SK-N-DZ (cell line): ENCODE measurements around the gene CALML3.

Experiments used
- DNase-seq: peaks from one replicate; pipeline ENCODE4 v3.0.0-alpha.2; 2015; ENCODE audit warnings: low spot score

The CALML3 gene

DNA sequence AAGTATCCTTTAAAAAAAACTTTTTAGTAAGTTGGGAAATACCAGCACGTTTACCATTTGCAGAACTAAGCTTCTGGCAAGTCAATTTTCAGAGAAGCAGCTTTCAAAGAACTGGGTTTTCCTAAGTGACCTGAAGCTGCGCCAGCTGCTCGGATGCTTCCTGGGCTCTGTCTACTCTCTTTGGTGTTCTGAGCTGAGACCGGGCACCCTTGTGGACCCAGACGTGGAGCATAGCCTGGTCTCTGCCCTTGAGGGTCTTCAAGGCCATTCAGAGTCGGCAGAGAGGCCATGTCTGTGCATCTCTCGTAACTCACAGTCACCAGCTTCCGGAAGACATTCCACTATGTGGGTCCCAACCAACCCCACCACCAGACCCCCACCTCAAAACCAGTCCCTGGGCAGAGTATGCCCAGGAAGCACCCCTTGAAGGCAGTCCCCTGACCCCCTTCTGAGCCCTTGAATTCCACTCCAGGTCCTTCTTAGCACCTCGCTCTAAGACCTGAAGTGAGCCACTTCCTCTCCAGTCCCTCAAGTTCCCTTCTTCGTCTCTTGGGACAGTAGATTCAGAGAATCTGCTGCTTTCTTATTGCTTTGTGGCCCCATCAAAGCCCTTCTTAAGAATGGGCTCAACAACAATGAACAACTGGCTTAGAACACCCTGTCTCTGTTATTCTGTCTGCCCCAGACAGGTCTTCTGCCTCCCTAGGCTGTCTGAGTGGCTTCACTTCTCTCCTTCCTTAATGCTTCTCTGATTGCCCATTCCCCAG is 33.9 kb upstream of the CALML3 start:
- DNase-seq: no peak

DNA sequence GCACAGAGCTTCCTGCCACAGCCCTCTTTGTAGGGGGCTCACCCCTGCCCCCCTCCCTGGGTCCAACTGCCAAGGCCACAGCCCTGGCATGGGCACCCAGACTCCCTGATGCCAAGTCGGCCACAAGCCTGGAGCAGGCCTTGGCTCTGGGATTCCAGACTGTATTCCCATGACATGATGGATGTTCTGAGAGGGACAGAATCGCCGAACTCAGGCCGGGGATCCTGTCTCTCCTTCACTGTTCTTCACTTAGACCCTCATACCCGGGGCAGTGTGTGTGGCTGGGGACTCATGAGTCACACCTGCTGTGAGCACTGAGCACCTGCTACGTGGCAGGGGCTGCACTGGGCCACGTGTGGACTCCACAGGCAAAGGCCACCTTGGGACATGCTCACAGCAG is 33.3 kb upstream of the CALML3 start:
- DNase-seq: no peak

DNA sequence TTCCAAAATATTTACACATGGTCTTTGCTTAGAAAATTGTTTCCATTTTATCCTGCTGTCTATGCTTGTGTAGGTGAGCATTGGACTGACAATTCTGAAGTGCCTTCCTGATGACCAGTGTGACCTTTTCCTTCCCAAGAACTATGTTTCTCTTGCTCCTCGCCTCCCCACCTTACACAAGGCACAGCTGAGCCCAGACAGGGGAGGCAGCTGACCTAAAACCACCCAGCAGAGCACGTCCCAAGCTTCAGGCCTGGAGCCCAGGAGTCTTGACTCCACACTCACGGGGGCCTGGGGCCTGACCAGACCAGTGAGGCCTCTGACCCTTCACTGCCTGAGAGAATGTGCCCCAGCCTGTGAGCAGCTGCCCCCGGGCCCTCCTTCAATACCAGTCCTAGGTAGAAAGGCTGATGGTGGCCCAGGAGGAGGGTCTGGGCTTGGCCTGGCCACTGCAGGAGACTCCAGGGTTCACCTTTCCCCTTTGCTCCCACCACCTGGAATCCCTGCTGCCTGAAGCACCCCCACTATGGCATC is 32.4 kb upstream of the CALML3 start:
- DNase-seq: no peak

DNA sequence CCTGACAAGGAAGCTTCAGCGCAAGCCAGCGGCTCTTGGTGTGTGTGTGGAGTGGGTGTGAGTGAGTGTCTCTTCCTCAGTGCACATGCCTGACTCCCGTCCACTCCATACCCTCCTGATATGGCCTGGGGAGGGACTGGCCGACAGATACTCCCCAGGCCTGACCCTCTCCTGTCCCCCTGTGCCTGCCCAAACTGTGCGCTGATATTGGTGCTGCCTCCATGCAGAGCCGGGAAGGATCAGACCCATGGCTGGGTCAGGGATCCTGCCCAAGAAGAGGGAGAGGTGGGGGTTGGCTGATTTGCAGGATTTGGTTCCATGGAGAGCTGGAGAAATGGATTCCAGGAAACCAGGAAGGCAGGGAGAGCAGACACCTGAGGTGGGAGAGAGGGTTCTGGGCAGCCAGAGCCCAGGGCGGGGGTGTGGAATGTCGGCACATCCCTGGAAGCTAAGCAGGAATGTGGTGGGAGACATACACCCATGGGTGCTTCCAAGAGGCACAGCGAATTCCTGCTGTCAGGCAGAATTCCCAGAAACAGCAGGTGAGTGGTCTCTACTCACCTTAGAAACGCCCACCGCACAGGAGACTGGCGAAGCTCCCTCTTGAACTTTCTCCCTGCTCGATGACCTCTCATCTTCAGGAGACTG is 31.7 kb upstream of the CALML3 start:
- DNase-seq: no peak

DNA sequence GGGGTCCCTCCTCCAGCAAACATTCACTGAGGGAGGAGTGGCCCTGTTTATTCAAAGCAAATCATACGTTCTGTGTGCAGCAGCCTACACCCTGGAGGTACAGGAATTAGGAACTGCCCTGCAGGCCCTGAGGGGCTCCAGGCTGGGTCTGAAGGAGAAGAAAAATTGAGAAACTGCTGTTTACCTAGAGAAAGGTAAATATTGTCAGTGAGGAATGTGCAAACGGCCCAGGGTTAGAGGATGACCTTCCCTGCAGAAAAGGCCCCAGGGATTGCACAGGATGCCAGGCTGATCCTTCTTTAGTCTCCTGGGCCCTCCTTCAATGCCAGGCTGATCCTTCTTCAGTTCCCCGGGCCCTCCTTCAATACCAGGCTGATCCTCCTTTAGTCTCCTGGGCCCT is 31.1 kb upstream of the CALML3 start:
- no peak for DNase-seq

DNA sequence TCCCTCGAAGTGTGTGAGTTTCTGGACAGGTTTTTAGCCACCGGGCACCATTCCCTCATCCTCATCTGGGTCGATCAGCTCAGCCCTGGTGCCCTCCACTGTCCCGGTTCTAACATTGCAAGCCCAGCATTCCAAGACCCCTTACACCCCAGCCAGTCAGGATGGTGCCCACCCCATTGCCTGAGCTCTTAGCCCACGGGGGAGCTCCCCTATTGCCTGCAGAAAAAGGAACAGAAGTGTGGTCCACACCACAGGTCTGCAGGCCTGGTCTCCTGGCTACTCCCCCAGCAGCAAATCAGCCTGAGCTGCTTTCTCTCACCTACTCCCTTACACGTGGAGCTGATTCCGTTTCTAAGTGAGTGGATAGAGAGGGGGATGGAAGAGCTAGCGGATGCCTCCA is 30.1 kb upstream of the CALML3 start:
- no peak for DNase-seq

DNA sequence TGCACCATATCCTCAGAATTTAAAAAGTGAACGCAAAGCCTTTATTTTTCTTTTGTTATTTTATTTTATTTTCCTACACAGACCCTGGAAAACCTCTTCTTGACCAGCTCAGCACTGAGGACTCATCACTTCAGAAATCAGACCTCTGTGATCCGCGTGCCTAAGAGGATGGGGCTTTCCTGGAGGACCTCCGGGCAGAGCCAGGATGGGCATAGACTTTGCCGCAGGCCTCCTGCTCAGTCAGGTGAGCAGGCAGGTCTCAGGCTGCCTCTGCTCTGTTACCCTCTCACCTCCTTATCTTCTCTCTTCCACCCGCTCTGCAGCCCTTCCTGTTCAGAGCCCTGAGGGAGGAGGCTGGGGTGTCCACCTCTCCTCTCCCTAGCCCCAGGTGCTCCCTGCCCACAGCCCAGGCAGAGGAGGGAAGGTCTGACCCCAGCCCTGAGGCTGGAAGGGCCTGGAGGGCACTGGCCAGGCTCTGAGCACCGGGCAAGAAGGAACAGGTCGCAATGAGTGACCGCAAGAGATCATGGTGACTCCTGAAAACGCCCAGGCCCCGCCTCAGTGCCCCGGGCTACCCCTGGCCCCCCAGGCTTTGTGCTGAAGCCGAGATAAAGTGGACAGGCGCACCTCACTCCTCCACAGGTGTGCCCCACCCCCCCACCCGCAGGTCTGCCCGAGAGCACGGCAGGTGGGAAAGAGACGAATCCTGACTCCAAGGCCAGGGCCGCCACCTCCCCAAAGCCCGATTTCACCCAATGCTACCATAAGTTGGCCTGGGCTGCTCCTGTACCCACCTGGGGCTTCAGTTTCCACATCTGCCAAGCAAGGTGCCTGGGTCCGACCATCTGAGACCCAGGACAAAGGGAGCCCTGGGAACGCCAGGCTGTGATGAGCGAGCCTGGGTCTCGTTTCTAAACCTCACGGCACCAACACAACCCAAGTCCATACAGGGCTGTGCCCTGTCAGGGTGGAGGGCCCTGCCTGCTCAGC is 28.2 kb upstream of the CALML3 start:
- DNase-seq: no peak

DNA sequence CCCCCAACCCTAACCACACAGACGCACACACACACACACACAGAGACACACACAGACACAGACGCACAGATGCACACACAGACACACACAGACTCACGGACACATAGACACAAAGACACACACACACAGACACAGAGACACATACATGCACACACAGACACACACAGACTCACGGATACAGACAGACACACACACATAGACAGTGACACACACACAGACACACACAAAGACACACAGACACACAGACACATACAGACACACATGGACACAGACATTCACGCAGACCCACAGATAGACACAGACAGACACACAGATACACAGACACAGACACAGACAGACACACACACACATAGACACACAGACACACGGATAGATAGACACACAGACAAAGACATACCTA is 27.5 kb upstream of the CALML3 start:
- no peak for DNase-seq

DNA sequence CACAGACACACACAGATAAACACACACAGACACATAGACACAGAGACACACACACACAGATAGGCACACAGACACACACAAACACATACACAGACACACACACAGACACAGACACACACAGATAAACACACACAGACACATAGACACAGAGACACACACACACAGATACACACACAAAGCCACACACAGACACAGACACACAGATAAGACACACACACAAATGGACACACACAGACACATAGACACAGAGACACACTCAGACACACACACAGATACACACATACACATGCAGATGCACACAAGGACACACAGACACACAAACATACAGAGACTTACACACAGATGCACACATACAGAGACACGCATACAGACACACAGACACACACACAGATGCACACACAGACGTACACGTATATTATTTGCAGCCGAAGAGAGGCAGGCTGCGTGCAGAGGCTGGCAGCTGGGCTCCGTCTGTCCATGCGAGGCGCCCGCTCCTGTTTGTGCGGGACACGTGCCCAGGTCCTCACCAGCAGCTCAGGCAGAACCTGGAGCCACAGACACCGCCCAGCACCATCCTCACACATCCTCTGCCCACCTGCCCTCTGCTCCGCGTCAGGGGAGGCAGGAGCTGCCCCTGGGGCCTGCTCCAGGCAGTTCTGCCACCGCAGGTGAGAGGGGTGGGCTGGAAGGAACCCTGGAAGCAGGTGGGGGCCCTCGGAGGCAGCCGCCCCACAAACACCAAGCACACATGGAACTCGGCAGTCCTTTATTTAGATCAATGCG is 26.6 kb upstream of the CALML3 start:
- no peak for DNase-seq

DNA sequence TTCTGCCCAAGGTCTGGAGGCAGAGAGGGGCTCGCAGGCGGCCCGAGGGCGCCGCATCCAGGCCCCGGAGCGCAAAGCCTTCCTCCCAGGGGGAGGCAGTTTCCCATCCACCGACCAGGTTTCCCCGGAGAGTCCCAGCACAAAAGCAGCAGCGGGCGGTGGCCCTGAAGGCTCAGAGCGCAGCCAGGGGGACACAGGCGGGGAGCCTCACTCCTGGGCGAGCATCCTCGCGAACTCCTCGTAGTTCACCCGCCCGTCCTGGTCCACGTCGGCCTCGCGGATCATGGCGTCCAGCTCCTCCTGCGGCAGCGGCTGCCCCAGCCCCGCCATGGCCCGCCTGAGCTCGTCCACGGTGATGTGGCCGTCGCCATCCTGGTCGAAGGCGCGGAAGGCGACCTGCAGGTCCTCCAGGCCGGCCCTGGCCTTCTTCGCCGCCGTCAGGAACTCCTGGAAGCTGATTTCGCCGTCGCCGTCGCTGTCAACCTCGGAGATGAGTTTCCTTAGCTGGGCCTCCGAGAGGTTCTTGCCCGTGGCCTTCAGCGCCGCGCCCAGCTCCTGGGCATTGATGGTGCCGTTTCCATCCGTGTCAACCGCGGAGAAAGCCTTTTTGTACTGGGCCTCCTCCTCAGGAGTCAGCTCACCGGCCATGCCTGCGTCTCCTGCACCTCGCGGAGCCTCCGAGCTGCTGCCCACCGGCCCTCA is 25.8 kb upstream of the CALML3 start:
- no peak for DNase-seq

DNA sequence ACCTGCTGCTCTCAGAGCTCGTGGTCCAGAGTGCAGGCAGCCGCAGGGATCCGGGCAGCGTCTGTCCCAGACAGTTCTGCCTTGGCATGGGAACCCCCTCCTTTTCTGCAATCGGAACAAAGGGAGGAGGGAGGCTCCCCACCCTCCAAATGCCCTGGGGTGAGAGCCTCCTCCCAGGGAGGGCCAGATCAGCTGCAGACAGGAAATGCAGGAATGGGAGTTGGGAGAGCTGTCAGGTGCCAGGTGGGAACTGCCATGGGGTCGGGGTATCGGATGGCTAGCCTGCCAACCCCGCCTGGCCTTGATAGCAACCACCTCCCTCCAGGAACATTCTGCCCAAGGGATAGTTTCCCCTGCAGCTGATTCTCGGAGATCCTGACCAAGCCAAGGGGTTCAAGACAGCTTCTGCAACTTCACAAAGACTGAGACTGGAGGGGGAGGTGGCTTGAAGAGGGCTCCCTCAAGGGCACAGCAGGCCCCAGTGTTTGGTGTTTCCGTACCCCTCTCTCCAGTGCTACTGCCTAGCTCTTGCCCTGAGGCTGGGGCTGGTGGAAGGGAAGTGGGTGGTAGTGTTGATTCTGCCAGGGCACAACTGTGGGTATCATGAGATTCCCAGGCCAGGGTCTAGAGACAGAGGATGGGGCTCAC is 25.1 kb upstream of the CALML3 start, which contains the start of gene CALML5:
TSS of gene CALML5 (minus strand) at position 78 of the 648 bp plus-strand sequence. CDS start 132 bp downstream, outside the sequence.
- DNase-seq: no peak

DNA sequence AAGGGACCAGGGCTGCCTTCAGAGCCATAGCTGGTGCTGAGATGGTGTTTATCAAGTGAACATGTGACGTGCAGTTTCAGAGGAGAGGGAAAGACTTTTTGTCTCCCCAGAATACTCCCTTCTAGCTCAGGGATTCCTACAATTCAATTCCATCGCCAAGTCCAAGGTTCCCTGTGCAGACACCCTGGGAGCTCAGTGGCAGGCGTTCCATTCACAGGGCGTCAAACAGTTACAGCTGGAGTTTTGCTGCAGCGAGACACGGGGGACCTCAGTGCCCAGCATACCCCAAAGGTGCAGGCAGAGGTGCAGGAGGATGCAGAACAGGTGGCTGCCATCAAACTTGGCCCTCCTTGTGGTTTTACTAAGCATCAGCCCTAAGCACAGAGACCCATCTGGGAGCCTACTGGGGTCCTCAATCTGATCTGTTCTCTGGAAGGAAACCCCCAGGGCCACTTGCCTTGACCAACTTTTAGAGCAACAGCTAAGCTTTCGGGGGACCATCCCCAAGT is 24.5 kb upstream of the CALML3 start:
- no peak for DNase-seq

DNA sequence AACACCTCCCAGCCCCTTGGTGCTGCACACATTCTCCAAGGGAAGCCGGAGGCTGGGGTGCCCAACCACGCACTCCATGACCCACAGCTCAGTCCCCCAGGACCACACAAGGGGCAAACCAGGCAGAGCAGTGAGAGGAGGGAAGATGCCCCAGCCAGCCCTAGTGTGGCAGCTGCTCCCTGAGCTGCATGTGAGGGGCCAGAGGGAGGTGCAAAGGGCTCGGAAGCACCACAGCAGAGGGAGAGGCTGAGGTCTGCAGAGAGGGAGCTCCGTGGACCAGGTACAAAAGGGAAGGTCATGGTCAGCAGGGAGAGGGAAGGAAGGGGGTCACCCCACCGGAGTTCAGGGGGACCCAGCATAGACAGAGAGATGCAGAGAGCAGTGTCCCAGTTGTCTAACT is 23.9 kb upstream of the CALML3 start:
- no peak for DNase-seq

DNA sequence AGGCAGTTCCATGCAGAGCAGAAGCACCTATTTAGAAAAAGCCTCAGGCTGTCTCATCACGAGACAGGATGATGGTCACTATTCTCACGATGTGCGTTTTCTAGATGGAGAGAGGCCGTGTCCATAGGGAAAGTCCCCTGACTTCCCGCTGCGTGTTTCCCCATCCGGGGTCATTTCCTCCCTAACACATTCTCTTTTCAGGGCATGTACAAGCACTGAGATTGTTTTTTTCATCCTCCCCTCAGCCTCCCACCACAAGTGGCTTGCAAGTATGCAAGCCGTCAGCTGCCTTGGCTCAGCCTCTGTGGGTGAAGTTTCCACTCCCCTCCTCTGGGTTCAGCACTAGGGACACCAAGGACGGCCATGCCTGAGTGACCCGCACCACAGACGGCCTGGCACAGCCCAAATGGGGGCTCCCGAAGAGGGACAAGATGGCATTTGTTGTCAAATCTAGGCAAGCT is 22.7 kb upstream of the CALML3 start:
- no peak for DNase-seq

DNA sequence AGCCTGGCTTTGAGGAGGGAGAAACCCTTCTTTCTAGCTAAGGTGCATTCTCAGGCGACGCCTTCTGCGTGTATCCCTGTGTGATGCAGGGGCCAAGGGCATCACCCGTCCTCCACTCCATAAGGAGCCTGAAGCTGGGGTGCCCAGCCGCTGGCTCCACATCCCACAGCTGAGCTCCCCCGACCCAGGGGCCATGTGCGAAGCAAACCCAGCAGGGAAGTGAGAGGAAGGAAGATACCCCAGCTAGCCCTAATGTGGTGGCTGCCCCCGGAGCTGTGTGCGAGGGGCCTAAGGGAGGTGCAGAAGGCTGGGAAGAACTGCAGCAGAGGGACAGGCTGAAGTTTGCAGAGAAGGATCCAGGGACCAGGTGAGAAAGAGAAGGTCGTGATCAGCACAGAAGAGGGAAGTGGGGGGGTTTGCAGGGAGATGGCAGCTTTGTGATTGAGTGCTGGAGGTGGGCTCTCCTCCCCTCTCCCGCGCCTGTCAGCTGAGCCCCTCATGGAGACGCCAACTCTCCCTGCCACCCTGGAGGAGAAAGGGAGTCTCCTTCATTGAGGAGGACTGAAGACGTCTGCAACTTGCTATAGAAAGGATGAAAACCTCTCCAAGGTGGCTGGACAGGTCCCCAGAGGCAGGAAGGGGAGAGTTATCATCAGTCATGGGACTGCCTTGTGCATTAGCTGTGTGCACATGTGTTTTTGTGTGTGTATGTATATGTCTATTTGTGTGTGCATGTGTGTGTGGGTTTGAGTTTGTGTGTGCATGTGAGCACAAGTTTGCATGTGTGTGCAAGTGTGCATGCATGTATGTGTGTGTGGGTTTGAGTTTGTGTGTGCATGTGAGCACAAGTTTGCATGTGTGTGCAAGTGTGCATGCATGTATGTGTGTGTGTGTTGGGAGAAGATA is 21.9 kb upstream of the CALML3 start:
- DNase-seq: no peak

DNA sequence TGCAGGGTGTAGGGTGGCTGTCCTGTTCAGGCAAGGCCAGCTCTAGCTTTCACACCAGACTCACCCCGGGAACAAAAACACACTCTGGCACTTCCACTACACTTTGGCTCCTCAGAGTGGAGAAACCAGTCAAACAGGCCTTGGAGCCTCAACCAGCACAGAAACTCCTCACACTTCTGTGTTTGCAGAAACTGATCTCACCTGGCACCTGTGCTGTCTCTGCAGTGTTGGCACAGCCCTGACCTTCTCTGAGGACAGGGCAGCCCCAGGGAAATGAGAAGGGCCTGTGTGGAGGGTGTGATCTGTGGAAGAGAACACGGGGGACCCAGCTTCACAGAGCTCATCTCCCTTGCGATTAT is 21.3 kb upstream of the CALML3 start:
- no peak for DNase-seq

DNA sequence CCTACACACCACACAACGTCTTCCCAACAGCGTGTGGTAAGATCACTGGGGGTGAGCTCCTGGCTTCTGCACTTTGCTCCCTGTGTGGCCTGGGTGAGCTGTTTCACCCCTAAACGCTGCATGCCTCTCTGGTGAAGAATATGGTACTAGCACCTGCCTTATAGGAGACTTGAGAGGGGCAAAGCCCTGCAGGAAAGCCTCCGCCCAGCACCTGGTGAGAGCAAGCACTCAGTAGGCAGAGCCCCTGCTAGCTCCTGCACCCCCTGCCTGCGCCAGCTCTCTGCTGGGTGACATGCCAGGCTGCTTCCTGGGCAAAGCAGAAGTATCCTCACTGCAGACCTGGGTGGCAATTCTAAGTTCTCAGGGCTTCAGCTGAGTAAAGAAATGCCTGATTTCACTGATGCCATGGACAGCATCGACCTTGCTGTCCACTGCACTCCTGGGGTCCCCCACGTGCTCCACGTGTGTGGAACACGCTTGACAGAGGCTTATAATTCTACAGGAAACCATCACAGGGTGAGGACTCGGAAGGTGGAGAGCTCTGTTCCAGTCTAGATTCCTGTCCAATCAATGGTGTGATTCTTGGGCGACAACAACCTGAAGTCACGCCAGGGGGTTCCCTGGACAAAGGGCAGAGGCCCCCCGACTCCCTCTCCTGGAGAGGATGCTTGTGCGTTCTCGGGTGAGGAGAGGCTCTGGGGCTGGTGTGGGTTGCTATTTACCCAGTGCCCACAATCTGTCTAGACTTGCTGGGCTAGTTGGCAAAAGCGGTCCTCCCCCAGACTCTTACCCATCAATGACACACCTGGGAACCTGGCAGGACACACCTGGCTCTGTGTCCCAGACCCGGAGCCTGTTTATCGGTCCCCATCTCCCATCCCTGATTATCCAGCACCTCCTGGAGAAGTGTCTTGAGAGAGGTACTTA is 20.4 kb upstream of the CALML3 start:
- DNase-seq: no peak
